Pons (tissue), 1 donor: ENCODE results near the gene C9orf85.
"Not testable (repeated sequence)": the region's sequence is repeated elsewhere in the genome, so short reads cannot be mapped to it uniquely, and the experiment has no call there.

Experiments
- DNase-seq: peaks from one replicate; pipeline ENCODE4 v3.0.0-alpha.2; 2016; ENCODE audit warnings: low spot score

C9orf85 gene

GRCh38 chr9:72006501-72006900 is 95.1 kb downstream of the C9orf85 start:
- DNase-seq: no peak

DNA sequence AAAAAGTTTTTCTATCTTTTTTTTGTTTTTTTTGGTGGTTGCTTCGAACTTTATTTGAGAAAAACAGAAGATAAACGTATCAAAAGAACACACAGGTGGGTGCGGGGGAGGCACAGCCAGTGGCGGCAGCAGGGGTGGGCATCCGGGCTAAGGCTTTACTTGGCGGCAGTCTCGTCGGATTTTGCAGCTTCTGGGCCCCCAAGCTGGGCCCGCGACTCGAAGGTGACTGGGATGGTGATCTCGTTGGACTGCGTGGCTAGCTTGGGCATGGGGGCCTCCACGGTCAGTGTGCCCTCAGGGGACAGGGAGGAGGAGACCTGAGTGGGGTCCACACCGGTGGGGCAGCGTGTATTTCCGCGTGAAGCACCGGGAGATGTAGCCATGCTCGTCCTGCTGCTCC is 96.3 kb downstream of the C9orf85 start:
- DNase-seq: not testable (repeated sequence)

- no peak for DNase-seq
These were observed 101.2 kb downstream of the C9orf85 start for GRCh38 chr9:72012646-72013045.

- no peak for DNase-seq
These were observed 101.9 kb downstream of the C9orf85 start for GRCh38 chr9:72013292-72013760.

- DNase-seq: no peak
These were observed 111.4 kb downstream of the C9orf85 start for GRCh38 chr9:72022841-72023240.
